Spleen (tissue), 11 donors: Measurements from ENCODE around the gene PGF. TPM values are rescaled to one million over a fixed set of nuclear protein-coding genes. Genes with fewer than 3 reads are reported as not detected.
A peak's percentile ranks its signal among the peaks of the same experiment; 100 is the strongest.

ENCODE experiments used
- DNase-seq: peaks from one replicate; pipeline ENCODE4 v3.0.0-alpha.2; 2020
- H3K27ac ChIP-seq, 8 donors: fragments of 200-600 bp; sonication (generic) in 7 of 8; 1 replicate in 4 of 8; 2 replicates in 4 of 8; pipeline versions ENCODE4 v1.5.0 to v1.8.0; 2016 to 2021; ENCODE audit warnings: inconsistent platforms in 4 of 8, mild to moderate bottlenecking in 4 of 8, moderate library complexity in 1 of 8
- H3K27me3 ChIP-seq, 7 donors: fragments of 200-600 bp; sonication (generic) in 6 of 7; replicated peaks in 1 of 7; 1 replicate in 4 of 7; 2 replicates in 3 of 7; pipeline versions ENCODE4 v1.5.0 to v1.8.0; 2016 to 2021; ENCODE audit warnings: inconsistent platforms in 3 of 7, mild to moderate bottlenecking in 1 of 7
- H3K36me3 ChIP-seq, 6 donors: fragments of 200-600 bp; sonication (generic) in 5 of 6; 1 replicate in 4 of 6; 2 replicates in 2 of 6; pipeline versions ENCODE4 v1.5.0 to v1.8.0; 2016 to 2021; ENCODE audit warnings: inconsistent platforms in 2 of 6
- H3K4me1 ChIP-seq, 6 donors: fragments of 200-600 bp; sonication (generic) in 5 of 6; 1 replicate in 3 of 6; 2 replicates in 3 of 6; pipeline versions ENCODE4 v1.5.0 to v1.8.0; 2016 to 2021; ENCODE audit warnings: inconsistent platforms in 3 of 6
- H3K4me3 ChIP-seq, 8 donors: fragments of 200-600 bp; sonication (generic) in 7 of 8; 1 replicate in 4 of 8; 2 replicates in 4 of 8; pipeline versions ENCODE4 v1.5.0 to v1.8.0; 2016 to 2021; ENCODE audit warnings: inconsistent platforms in 4 of 8, mild to moderate bottlenecking in 4 of 8, moderate library complexity in 2 of 8
- H3K9me3 ChIP-seq, 8 donors: fragments of 200-600 bp; sonication (generic) in 7 of 8; 1 replicate in 4 of 8; 2 replicates in 4 of 8; pipeline versions ENCODE4 v1.5.0 to v1.8.0; 2016 to 2021; ENCODE audit warnings: inconsistent platforms in 4 of 8
- POLR2A ChIP-seq, 3 donors: fragments of 450-650 bp; IDR thresholded peaks; one replicate each; pipeline ENCODE4 v1.5.1; 2017; ENCODE audit warnings: antibody characterized with exemption in 3 of 3, mild to moderate bottlenecking in 1 of 3
- POLR2AphosphoS5 ChIP-seq, 3 donors: sonication (generic); formaldehyde crosslinking; IDR thresholded peaks; one replicate each; pipeline ENCODE4 v1.5.1; 2017; ENCODE audit warnings: antibody characterized with exemption in 3 of 3
- WGBS, 5 donors: extraction: QIAGEN DNeasy Blood & Tissue Kit in 3 of 5; methylation state at CpG; one replicate each; pipeline versions ENCODE4 v1.1.5 to v1.1.7; 2013 to 2018; 5-methylcytosine and 5-hydroxymethylcytosine counted together
- intact Hi-C: fragments of 100-400 bp; cut with DNase I; formaldehyde crosslinking; loops from one replicate; pipeline ENCODE4 v1.15.0; 2023; ENCODE audit warnings: low total_unique reads
- polyA plus RNA-seq, 3 donors: library from polyadenylated mRNA; stranded (reverse); fragments of 200-250 nt; gene quantifications; one replicate each; pipeline ENCODE4 v1.2.1, GENCODE V29; 2013
- total RNA-seq, 7 donors: library from RNA; depleted of rRNA in 3 of 7; stranded (reverse); fragments of >200 nt in 3 of 7; fragmentation: NEBNext Ultra II Directional in 4 of 7; extraction: Animal tissue kit (Norgen Biotek cat#: 25700) in 4 of 7; gene quantifications; one replicate each; pipeline versions ENCODE4 v1.1.0 to v1.2.1, GENCODE V29; 2016 to 2021
- TF ChIP-seq, protein P1 (sequence below), 11 experiments: fragments of 200-600 bp in 7 of 11; fragments of 450-650 bp in 4 of 11; sonication (generic) in 4 of 11; IDR thresholded peaks in 8 of 11; conservative IDR thresholded peaks in 3 of 11; 1 replicate in 7 of 11; 2 replicates in 4 of 11; pipeline versions ENCODE4 v1.4.0 to v1.8.0; 2016 to 2021; ENCODE audit warnings: antibody characterized with exemption in 11 of 11, inconsistent platforms in 4 of 11, mild to moderate bottlenecking in 1 of 11
- donor health status: healthy with polysubstance abuse.
- donor health status: DM: no; HTN: no; CAD: no; lungs with moderate emphysema.
- donor health status: DM: no; HTN: no; CAD: no.
- donor health status: Bipolar disorder and iron deficiency.
- donor health status: healthy.
- donor health status: DM: no; HTN: no; CAD: no.
- donor health status: DM: yes; HTN: yes; CAD: no.

Gene PGF
- total and polyA plus RNA-seq, 10 donors, result 0.87 to 7.7 (median 2.7) TPM

DNA sequence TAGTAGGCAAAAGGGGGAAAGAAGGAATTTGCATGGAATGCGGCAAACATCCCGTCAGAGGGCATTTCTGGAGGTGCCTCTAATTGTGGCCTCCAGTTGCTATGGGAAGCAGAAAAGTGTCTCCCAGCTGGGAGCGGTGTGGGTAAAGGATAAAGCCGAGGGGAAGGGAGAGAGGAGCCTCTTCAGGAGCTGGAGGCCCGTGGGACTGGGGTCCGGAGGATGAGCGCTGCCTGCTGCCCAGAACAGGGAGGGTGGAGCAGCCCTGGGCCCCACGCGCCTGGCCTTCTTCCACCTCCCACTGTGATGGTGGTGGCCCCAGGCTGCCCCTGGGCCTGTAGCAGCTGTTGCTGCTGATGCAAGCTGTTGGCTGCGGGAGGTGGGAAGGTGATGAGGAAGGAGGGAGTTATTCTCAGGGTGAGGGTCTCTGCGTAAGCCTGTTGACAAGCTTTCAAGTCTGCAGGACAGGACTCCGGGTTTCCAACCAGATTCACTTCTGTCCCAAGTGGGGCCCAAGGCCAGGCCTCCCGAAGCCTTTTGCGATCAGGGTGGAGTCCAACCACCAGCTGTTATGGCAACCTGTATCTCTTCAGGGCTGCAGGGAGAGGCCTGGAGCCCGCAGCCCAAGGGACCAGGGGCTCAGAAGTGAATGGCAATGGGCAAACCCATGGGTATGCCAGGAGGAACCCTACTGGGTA is 19.1 kb upstream of the PGF start:
- Histone ChIP-seq H3K4me3 (no peak overlapping the region), H3K4me1 (peaks cover 0 to 17% (median 12%) of the 10 kb centered on the region in 6 donors), H3K36me3 (no peaks in the 10 kb centered on the region), H3K27ac (peak overlapping the region in 1 of 8 donors; percentile 16), H3K9me3 (no peaks in the 10 kb centered on the region), H3K27me3 (no peaks in the 10 kb centered on the region)
- WGBS, 5 donors, result 85 to 93% (median 91%) methylated on average over 11 to 15 of the region's 15 CpGs
- TF ChIP-seq, protein P1, sequence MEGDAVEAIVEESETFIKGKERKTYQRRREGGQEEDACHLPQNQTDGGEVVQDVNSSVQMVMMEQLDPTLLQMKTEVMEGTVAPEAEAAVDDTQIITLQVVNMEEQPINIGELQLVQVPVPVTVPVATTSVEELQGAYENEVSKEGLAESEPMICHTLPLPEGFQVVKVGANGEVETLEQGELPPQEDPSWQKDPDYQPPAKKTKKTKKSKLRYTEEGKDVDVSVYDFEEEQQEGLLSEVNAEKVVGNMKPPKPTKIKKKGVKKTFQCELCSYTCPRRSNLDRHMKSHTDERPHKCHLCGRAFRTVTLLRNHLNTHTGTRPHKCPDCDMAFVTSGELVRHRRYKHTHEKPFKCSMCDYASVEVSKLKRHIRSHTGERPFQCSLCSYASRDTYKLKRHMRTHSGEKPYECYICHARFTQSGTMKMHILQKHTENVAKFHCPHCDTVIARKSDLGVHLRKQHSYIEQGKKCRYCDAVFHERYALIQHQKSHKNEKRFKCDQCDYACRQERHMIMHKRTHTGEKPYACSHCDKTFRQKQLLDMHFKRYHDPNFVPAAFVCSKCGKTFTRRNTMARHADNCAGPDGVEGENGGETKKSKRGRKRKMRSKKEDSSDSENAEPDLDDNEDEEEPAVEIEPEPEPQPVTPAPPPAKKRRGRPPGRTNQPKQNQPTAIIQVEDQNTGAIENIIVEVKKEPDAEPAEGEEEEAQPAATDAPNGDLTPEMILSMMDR (IDR thresholded peaks at IDR 0.05 in 8 of 11, conservative IDR thresholded peaks at IDR 0.05 in 3 of 11), result no peak
- TF ChIP-seq POLR2A (IDR thresholded peaks at IDR 0.05), result no peak
- DNase-seq, result no peak
- intact Hi-C loops, result no loop called here

DNA sequence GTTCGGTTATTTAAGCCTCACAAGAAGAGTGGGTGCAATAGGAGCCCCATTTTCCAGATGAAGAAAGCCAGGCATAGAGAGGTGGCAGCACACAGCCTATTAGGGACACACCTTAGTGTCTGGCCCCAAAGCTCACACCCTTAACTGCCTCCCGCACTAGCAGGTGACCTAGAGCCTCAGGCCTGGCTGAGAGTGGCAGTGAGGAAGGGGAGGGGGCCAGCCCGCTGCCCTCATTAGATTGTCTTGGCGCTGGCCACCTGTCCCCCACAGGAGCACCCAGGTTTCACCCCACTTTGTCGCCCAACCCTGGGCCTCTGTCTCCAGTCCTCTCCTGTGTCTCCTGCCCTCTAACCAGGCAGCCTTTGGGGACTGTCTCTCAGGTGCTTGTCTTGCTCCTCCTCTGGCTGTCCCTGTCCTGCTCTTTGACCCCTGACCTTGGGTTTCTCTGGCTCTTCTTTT is 18.5 kb upstream of the PGF start:
- Histone ChIP-seq H3K27ac (peak overlapping the region in 1 of 8 donors; percentile 16), H3K36me3 (no peaks in the 10 kb centered on the region), H3K4me1 (peaks cover 0 to 17% (median 12%) of the 10 kb centered on the region in 6 donors), H3K27me3 (no peaks in the 10 kb centered on the region), H3K4me3 (no peak overlapping the region), H3K9me3 (no peaks in the 10 kb centered on the region)
- intact Hi-C loops, result no loop called here
- TF ChIP-seq, protein P1 (IDR thresholded peaks at IDR 0.05 in 8 of 11, conservative IDR thresholded peaks at IDR 0.05 in 3 of 11), result no peak
- TF ChIP-seq POLR2A (IDR thresholded peaks at IDR 0.05) (no peak), POLR2AphosphoS5 (IDR thresholded peaks at IDR 0.05) (no peak)
- 89 to 94% (median 93%) methylated on average over 5 of the region's 5 CpGs for WGBS, 5 donors
- DNase-seq, result no peak

DNA sequence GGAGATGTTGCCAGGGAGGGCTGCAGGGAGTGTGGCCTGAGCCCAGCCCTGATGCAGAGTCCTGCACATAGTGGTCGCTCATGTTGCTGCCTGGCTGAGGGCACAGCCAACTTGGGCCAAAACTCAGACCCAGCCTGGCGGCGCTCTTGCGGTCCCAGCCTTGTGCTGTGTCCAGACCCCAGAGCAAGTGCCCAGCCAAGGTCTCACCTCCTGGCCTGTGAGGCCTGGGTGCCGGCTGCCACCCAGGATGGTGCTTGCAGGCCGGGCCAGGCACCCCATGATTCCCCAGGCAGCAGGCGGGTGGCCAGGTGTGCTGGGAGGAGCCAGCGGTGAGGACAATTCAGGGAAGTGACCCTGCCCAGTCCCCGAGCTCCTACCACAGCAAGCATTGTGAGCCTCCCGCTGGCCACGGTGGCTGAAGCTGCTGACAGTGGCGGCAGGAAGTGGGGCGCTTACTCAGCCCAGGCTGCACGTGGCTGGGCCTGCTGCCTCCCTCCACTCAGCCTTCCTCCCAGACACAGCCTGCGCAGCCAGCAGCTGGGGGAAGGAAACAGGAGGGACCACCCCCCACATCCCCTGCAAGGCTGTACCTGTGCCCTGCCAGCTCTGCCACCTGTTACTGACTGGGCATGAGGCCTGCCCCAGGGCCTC is 17.7 kb upstream of the PGF start:
- no peaks in the 10 kb centered on the region for H3K9me3 ChIP-seq
- peak overlapping the region in 2 of 8 donors; percentile 15 to 51 for H3K27ac ChIP-seq
- H3K4me3 ChIP-seq, result no peak overlapping the region
- TF ChIP-seq POLR2A (IDR thresholded peaks at IDR 0.05) (no peak), POLR2AphosphoS5 (IDR thresholded peaks at IDR 0.05) (peak; percentile 41 to 79 (median 60))
- TF ChIP-seq, protein P1 (IDR thresholded peaks at IDR 0.05 in 8 of 11, conservative IDR thresholded peaks at IDR 0.05 in 3 of 11), result no peak
- H3K36me3 ChIP-seq, result no peaks in the 10 kb centered on the region
- peak; percentile 86 for DNase-seq
- intact Hi-C loops, result no loop called here
- no peaks in the 10 kb centered on the region for H3K27me3 ChIP-seq
- H3K4me1 ChIP-seq, result peaks cover 0 to 15% (median 11%) of the 10 kb centered on the region in 6 donors
- WGBS, 5 donors, result 19 to 54% (median 49%) methylated on average over 6 to 15 of the region's 15 CpGs

DNA sequence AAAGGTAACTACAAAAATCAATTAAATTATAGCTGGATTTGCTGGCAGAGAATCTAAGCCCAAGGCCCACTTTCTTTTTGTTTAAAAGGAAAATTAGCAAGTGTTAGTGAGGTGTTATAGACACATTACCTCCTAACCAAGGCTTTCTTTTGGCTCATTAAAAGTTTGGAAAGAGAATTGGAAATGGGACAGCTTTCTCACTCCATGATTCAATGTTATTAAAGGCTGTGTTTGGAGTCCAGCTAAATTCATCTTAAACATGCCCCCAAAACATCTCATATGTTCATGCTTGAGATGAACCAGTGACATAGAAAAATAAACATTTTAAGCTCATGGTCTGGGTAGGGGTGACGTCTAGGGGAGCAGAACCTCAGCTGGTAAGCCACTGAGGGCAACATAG is 13.4 kb upstream of the PGF start:
- Histone ChIP-seq H3K4me3 (no peak overlapping the region), H3K27ac (no peak overlapping the region), H3K9me3 (no peaks in the 10 kb centered on the region), H3K36me3 (no peaks in the 10 kb centered on the region), H3K4me1 (peaks cover 0 to 12% (median 8%) of the 10 kb centered on the region in 6 donors), H3K27me3 (no peaks in the 10 kb centered on the region)
- intact Hi-C loops, result no loop called here
- 68 to 100% (median 84%) methylated on average over 1 of the region's 1 CpG for WGBS, 5 donors
- DNase-seq, result no peak
- TF ChIP-seq, protein P1 (IDR thresholded peaks at IDR 0.05 in 8 of 11, conservative IDR thresholded peaks at IDR 0.05 in 3 of 11), result no peak
- TF ChIP-seq POLR2AphosphoS5 (IDR thresholded peaks at IDR 0.05) (no peak), POLR2A (IDR thresholded peaks at IDR 0.05) (no peak)
